IPS-18c (cell line): ENCODE results near the gene MACROD2.

ENCODE experiments used
- H3K4me3 ChIP-seq: 2 replicates; pipeline ENCODE4 v1.7.0; 2013; ENCODE audit warnings: low read depth, mild to moderate bottlenecking, low read length, moderate library complexity; ENCODE audit not compliant: insufficient read depth
- H3K9me3 ChIP-seq: one replicate; pipeline ENCODE4 v1.6.1; 2013; ENCODE audit warnings: mild to moderate bottlenecking, low read length, moderate library complexity; ENCODE audit not compliant: control insufficient read depth, insufficient read depth

The MACROD2 gene

GRCh38 chr20:14046534-14046933 is 51.2 kb downstream of the MACROD2 start:
- Histone ChIP-seq H3K9me3 (no peaks in the 10 kb centered on the region), H3K4me3 (no peak overlapping the region)

- H3K9me3 ChIP-seq = no peaks in the 10 kb centered on the region
Observed at GRCh38 chr20:14049111-14049510, 53.8 kb downstream of the MACROD2 start.

GRCh38 chr20:14051454-14051853 is 56.1 kb downstream of the MACROD2 start:
- Histone ChIP-seq H3K9me3 (no peaks in the 10 kb centered on the region), H3K4me3 (no peak overlapping the region)

More at GRCh38 chr20:14049111-14049510, 53.8 kb downstream of the MACROD2 start:
- H3K4me3 ChIP-seq = no peak overlapping the region

GRCh38 chr20:14055127-14055742 is 59.9 kb downstream of the MACROD2 start:
- Histone ChIP-seq H3K4me3 (no peak overlapping the region), H3K9me3 (no peaks in the 10 kb centered on the region)

GRCh38 chr20:14062171-14062570 is 66.9 kb downstream of the MACROD2 start:
- Histone ChIP-seq H3K4me3 (no peak overlapping the region), H3K9me3 (no peaks in the 10 kb centered on the region)

GRCh38 chr20:14062786-14063185 is 67.5 kb downstream of the MACROD2 start:
- Histone ChIP-seq H3K4me3 (no peak overlapping the region), H3K9me3 (no peaks in the 10 kb centered on the region)

GRCh38 chr20:14064333-14064732 is 69.0 kb downstream of the MACROD2 start:
- Histone ChIP-seq H3K9me3 (no peaks in the 10 kb centered on the region), H3K4me3 (no peak overlapping the region)

- Histone ChIP-seq H3K9me3 (no peaks in the 10 kb centered on the region), H3K4me3 (no peak overlapping the region)
Observed at GRCh38 chr20:14064921-14065320, 69.6 kb downstream of the MACROD2 start.

GRCh38 chr20:14065774-14066173 is 70.5 kb downstream of the MACROD2 start:
- Histone ChIP-seq H3K4me3 (no peak overlapping the region), H3K9me3 (no peaks in the 10 kb centered on the region)

- no peak overlapping the region for H3K4me3 ChIP-seq
- H3K9me3 ChIP-seq = no peaks in the 10 kb centered on the region
Observed at GRCh38 chr20:14067603-14068002, 72.3 kb downstream of the MACROD2 start.

GRCh38 chr20:14069796-14070195 is 74.5 kb downstream of the MACROD2 start:
- no peak overlapping the region for H3K4me3 ChIP-seq
- H3K9me3 ChIP-seq = no peaks in the 10 kb centered on the region

- Histone ChIP-seq H3K4me3 (no peak overlapping the region), H3K9me3 (no peaks in the 10 kb centered on the region)
Observed at GRCh38 chr20:14093652-14094051, 98.3 kb downstream of the MACROD2 start.

GRCh38 chr20:14098261-14098660 is 102.9 kb downstream of the MACROD2 start:
- Histone ChIP-seq H3K4me3 (no peak overlapping the region), H3K9me3 (no peaks in the 10 kb centered on the region)

- no peak overlapping the region for H3K4me3 ChIP-seq
- no peaks in the 10 kb centered on the region for H3K9me3 ChIP-seq
Observed at GRCh38 chr20:14113416-14113815, 118.1 kb downstream of the MACROD2 start.

- H3K4me3 ChIP-seq = no peak overlapping the region
- no peaks in the 10 kb centered on the region for H3K9me3 ChIP-seq
Observed at GRCh38 chr20:14114065-14114704, 118.9 kb downstream of the MACROD2 start.

GRCh38 chr20:14116037-14116436 is 120.7 kb downstream of the MACROD2 start:
- peaks cover 2% of the 10 kb centered on the region for H3K9me3 ChIP-seq
- no peak overlapping the region for H3K4me3 ChIP-seq

GRCh38 chr20:14117768-14118167 is 122.5 kb downstream of the MACROD2 start:
- Histone ChIP-seq H3K4me3 (no peak overlapping the region), H3K9me3 (peaks cover 2% of the 10 kb centered on the region)

- no peaks in the 10 kb centered on the region for H3K9me3 ChIP-seq
- H3K4me3 ChIP-seq = no peak overlapping the region
Observed at GRCh38 chr20:14126856-14127255, 131.5 kb downstream of the MACROD2 start.
